Glomerular visceral epithelial cell (primary cell): ENCODE measurements around the gene PPHLN1.
A peak's percentile ranks its signal among the peaks of the same experiment; 100 is the strongest.
"Not testable (repeated sequence)": the region's sequence is repeated elsewhere in the genome, so short reads cannot be mapped to it uniquely, and the experiment has no call there.

Experiments used
- DNase-seq: peaks from one replicate; pipeline ENCODE4 v3.0.0-alpha.2; 2016; ENCODE audit errors: extremely low spot score

PPHLN1 gene

GRCh38 chr12:42370013-42370412 lies 44.0 kb downstream of the PPHLN1 start:
- no peak for DNase-seq

GRCh38 chr12:42372154-42372791 lies 46.3 kb downstream of the PPHLN1 start:
- DNase-seq: peak; percentile 52

- no peak for DNase-seq
These were observed 47.7 kb downstream of the PPHLN1 start for GRCh38 chr12:42373669-42374068.

- DNase-seq: no peak
These were observed 54.8 kb downstream of the PPHLN1 start for GRCh38 chr12:42380733-42381132.

GRCh38 chr12:42382013-42382696 lies 56.2 kb downstream of the PPHLN1 start:
- no peak for DNase-seq

- DNase-seq: no peak
These were observed 59.4 kb downstream of the PPHLN1 start for GRCh38 chr12:42385326-42385841.

- no peak for DNase-seq
These were observed 60.3 kb downstream of the PPHLN1 start for GRCh38 chr12:42386308-42386707.

GRCh38 chr12:42388086-42388485 lies 62.1 kb downstream of the PPHLN1 start:
- DNase-seq: not testable (repeated sequence)

- DNase-seq: no peak
These were observed 68.5 kb downstream of the PPHLN1 start for GRCh38 chr12:42394429-42394828.

- DNase-seq: peak; percentile 2
These were observed 70.7 kb downstream of the PPHLN1 start for GRCh38 chr12:42396473-42397259.

GRCh38 chr12:42402821-42403411 lies 76.9 kb downstream of the PPHLN1 start:
- DNase-seq: no peak

GRCh38 chr12:42407306-42407705 lies 81.3 kb downstream of the PPHLN1 start:
- DNase-seq: no peak

- no peak for DNase-seq
These were observed 83.5 kb downstream of the PPHLN1 start for GRCh38 chr12:42409471-42409870.

GRCh38 chr12:42410340-42410739 lies 84.4 kb downstream of the PPHLN1 start:
- DNase-seq: no peak

GRCh38 chr12:42420395-42420794 lies 94.4 kb downstream of the PPHLN1 start:
- DNase-seq: no peak

- no peak for DNase-seq
These were observed 96.1 kb downstream of the PPHLN1 start for GRCh38 chr12:42421844-42422779.

- no peak for DNase-seq
These were observed 96.8 kb downstream of the PPHLN1 start for GRCh38 chr12:42422785-42423184.

- DNase-seq: peak; percentile 75
These were observed 100.8 kb downstream of the PPHLN1 start for GRCh38 chr12:42426746-42427145.

- DNase-seq: no peak
These were observed 102.9 kb downstream of the PPHLN1 start for GRCh38 chr12:42428850-42429249.

- DNase-seq: no peak
These were observed 106.7 kb downstream of the PPHLN1 start for GRCh38 chr12:42432517-42433140.

GRCh38 chr12:42440608-42441007 lies 114.6 kb downstream of the PPHLN1 start:
- no peak for DNase-seq
